GM20431 (cell line): ENCODE measurements around the gene MBD3L2.
"Not testable (repeated sequence)": the region's sequence is repeated elsewhere in the genome, so short reads cannot be mapped to it uniquely, and the experiment has no call there.

ENCODE experiments used
- in situ Hi-C: fragments of 300-500 bp; cut with MseI, MboI; formaldehyde crosslinking; loops from one replicate; pipeline ENCODE4 v1.15.0; 2020; ENCODE audit warnings: low sequenced_read_pairs; ENCODE audit not compliant: unreplicated experiment

MBD3L2 gene

GRCh38 chr19:7058576-7058975 lies 9.5 kb downstream of the MBD3L2 start, which contains the start of gene MBD3L3:
MBD3L3 (minus strand) TSS chr19:7058676; CDS start chr19:7058605, 71 bp downstream.
- in situ Hi-C loops = not testable (repeated sequence)

DNA sequence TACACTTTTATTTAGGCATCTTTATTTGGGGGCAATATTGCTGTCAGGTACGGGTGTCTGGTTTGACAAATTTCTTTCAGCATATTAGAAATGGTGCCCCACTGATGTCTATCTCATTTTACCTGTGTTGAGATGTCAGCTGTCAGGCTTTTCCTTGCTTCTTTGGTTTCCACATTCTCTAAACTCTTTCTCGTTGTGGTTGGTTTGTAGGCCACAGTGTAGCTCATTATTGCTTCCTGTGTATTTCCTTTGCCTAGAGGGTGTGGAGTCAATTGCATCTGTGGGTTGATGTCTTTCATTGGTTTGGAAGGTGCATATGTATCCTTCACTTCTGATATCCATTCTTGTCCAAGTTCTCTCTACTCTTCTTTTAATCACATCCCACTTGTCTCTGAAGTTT lies 10.9 kb downstream of the MBD3L2 start:
- in situ Hi-C loops = not testable (repeated sequence)

- in situ Hi-C loops = no loop called here
Observed at GRCh38 chr19:7063339-7063738, 14.2 kb downstream of the MBD3L2 start.

DNA sequence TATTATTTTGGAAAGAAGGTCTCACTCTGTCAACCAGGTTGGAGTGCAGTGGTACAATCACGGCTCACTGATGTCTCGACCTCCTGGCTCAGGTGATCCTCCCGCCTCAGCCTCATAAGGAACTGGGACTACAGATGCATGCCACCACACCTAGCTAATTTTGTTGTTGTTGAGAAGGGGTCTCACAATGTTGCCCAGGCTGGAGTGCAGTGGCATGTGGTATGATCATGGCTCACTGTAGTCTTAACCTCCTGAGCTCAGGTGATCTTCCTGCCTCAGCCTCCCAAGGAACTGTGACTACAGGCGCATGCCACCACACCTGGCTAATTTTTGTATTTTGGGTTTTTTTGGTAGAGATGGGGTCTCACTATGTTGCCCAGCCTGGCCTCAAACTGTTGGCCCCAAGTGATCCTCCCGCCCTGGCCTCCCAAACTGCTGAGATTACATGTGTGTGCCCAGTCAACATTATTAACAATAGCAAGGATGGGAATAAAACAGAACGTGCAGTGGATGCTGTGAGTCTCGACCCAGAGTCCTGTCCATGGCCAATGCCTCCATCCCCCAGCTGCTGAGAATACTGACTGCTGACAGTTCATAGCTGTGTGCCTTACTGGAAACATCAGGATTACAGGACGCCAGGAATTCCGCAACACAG lies 14.8 kb downstream of the MBD3L2 start:
- in situ Hi-C loops = no loop called here

DNA sequence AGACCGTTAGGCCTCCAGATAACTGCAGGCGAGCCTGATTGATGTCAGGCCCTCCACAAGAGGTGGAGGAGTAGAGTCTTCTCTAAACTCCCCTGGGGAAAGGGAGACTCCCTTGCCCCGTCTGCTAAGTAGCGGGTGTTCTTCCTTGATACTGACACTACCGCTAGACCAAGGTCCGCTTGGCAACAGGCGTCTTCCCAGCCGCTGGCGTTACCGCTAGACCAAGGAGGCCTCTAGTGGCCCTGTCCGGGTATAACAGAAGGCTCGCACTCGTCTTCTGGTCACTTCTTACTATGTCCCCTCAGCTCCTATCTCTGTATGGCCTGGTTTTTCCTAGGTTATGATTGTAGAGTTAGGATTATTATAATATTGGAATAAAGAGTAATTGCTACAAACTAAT lies 18.0 kb downstream of the MBD3L2 start:
- in situ Hi-C loops = not testable (repeated sequence)

DNA sequence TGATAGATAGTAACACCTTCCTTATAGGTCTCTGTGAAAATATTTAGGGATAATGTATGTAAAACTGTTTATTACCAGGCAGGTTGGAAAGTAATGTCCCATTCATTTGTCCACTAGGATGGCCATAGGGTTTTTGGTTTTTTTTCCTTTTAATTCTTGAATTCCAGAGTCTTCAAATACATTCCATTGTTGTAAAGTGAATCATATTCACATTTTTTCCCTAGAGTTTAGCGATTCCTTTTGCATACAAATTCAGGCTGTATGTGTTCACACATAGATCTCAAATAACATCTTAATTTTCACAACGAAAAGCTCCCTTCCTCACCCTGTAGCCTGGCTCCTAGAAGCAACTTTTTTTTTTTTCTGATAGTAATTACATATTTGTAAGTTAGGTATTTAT lies 18.6 kb downstream of the MBD3L2 start:
- in situ Hi-C loops = no loop called here

GRCh38 chr19:7068599-7068998 lies 19.5 kb downstream of the MBD3L2 start:
- in situ Hi-C loops = no loop called here

DNA sequence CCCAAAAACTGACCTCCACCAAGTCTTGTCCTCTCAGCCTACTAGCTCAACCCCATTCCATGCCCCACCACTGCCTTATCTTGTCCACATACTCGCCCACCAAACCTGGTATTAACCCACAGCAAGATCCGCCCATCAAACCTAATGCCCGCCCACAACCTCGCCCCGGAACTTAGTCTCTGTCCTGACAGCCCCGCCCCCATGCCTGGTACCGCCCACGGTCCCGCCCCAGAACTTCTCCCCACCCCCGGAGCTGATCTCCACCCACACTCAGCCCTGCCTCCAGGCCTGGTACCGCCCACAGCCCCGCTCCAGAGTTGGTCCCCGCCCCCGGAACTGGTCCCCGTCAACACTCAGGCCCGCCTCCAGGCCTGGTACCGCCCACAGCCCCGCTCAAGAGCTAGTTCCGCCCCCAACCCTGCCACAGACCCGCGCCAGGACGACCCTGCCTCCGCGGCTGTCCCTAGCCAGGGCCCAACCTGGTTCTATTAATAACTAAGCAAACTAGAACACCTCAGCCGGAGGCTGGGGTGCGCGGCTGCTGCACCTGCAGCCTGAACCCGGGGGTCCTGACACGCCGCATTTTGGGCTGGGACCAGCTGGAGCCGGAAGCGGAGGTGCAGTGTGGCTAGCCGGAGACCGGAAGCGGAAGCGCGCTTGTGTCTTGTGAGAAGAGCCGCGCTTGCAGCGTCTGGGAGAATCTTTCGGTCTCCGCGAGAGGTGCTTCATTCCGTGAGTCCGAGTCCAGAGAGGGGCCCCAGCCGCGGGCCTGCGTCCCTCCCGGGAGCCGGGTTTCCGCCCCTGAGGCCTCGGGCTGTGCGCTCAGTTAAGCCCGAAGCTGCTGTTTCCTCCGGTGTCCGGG lies 20.2 kb downstream of the MBD3L2 start, which contains the start of gene ZNF557:
ZNF557 (plus strand) TSS at position 662 of the 862 bp plus-strand sequence. CDS start 5,372 bp downstream, outside the sequence.
- in situ Hi-C loops = no loop called here

DNA sequence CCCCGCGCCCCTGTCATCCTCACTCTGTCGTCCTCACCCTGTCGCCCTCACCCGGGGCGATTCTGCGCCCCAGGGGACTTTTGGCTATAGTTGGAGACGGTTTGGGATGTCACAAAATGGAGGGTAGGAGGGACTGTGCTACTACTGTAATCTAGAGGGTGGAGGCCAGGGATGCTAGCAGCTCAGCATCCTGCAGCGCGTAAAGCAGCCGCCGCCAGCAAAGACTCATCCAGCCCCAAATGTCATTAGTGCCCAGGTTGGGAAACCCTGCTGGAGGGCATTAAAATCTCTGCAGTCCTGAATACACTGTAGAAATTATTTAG lies 20.7 kb downstream of the MBD3L2 start:
- in situ Hi-C loops = no loop called here

DNA sequence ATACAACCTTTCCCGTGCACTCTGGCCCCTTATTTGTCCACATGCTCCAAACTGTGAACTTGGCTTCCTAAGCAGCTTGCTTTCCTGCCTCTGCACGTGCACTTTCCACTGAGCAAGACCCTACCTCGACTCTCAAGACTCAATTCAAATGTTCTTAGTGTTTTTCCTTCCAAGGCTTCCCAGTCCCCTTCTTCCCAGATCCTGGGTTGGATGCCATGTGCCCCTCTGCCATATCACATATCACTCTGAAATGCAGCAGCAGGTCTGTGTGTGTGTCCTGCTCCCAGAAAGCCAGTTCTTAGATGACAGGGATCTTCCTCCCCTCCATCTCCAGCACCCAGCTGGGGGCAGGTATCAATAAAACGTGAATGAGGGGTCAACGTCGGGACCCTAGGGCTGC lies 23.4 kb downstream of the MBD3L2 start:
- in situ Hi-C loops = no loop called here

DNA sequence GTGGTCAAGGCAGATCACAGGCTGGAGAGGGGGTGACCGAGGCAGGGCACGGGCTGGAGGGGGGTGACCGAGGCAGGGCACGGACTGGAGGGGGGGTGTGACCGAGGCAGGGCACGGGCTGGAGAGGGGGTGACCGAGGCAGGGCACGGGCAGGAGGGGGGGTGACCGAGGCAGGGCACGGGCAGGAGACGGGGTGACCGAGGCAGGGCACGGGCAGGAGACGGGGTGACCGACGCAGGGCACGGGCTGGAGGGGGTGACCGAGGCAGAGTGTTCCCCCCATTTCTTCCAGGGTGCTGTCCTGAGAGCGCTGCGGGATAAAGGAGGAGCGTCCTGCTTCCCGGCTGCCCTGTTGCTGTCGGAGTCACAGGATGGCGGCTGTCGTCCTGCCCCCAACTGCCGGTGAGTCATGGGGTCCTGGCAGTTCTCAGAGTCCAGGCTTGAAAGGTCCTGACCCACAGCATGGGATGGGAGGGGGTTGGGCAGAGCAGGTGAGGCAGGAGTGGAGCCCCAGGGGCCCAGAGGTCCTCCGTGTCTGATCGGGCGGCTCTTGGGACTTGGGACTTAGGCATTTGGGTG lies 25.7 kb downstream of the MBD3L2 start:
- in situ Hi-C loops = no loop called here

DNA sequence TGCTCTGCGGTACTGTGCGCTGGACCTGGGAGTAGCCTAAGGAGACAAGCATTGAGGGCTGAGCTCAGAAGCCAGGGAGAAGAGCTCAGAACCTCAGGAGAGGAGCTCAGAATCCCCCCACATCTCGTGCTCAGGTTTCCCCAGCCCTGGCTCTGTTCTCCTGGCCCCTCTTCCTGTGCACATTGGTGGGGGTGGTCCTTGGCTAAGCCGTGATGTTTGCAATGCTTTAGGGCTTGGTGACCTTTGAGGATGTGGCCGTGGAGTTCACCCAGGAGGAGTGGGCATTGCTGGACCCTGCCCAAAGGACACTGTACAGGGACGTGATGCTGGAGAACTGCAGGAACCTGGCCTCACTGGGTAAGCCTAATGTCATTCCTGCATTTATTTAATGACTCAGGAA lies 27.0 kb downstream of the MBD3L2 start:
- in situ Hi-C loops = no loop called here

- in situ Hi-C loops = no loop called here
Observed at GRCh38 chr19:7078008-7078407, 28.9 kb downstream of the MBD3L2 start.

GRCh38 chr19:7083076-7083956 lies 34.2 kb downstream of the MBD3L2 start:
- in situ Hi-C loops = no loop called here

GRCh38 chr19:7088999-7089398 lies 39.9 kb downstream of the MBD3L2 start:
- in situ Hi-C loops = no loop called here

GRCh38 chr19:7098096-7098495 lies 49.0 kb downstream of the MBD3L2 start:
- in situ Hi-C loops = no loop called here

DNA sequence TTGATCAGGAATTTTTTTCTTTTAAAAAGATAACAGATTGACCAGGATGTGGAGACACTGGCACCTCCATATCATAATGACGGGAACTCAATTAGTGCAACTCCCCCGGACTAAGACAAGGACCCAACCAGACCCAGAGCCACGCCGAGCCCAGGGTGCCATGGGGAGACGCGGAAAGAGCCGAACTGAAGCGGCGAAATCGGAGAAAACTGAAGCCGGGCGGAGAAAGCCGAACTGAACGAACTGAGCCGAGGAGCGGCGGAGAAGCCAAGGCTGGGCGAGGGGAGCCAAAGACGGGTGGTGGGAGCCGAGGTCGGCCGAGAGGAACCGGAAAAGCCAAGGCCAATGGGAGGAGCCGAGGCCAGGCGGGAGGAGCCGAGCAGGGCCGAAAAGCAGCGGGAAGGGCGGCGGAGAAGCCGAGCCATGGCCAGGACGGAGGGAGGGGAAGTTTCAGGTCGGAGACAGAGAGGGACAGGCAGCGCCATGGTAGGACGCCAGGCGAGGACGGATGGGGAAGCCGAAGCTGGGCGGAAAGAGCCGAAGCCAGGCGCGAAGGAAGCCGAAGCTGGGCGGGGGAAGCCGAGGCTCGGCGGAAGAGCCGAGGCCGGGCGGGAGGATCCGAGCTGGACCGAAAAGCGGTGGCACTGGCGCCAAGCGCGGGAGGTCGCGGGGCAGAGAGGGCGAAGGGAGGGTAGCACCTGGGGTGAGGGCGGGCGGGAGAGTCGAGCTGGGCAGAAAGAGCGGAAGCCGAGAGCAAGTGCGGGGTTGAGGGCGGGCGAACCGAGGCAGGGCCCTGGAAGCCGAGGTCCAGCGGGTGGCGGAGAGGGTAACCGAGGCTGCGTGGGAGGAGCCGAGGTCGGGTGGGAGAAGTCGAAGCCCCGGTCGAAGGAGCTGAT lies 49.8 kb downstream of the MBD3L2 start:
- in situ Hi-C loops = no loop called here

DNA sequence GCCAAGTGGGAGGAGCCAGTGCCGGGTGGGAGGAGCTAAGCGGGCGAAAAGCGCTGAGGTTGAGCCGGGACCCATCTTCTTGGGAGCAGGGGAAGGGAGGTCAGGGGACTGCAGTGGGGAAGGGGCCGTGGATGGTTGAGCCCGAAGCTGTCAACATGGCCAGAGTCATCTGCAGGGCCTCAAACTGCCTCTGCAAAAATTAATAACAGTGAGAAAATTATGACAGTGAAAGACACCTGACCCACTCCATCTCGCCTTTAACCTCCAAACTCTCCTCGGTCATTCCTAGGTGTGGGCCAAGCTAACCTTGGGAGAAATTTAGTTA lies 50.4 kb downstream of the MBD3L2 start:
- in situ Hi-C loops = no loop called here
